HTR-8/SVneo (cell line): ENCODE results near the gene FCF1.

ENCODE experiments used
- DNase-seq: peaks from one replicate; pipeline ENCODE4 v3.0.0; 2011; ENCODE audit warnings: low spot score, mixed read lengths; ENCODE audit not compliant: insufficient read length
- FAIRE-seq: peaks from 2 replicates; lab custom pipeline; 2011; peaks lifted over from hg19 to GRCh38; lab: Jason Lieb, UNC

FCF1 gene, protein sequence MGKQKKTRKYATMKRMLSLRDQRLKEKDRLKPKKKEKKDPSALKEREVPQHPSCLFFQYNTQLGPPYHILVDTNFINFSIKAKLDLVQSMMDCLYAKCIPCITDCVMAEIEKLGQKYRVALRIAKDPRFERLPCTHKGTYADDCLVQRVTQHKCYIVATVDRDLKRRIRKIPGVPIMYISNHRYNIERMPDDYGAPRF

GRCh38 chr14:74712499-74713394 is at the start of gene FCF1, which contains the start of gene AREL1:
TSS of gene FCF1 (plus strand) at chr14:74713144. CDS start at chr14:74713198, 54 bp downstream.
TSS of gene AREL1 (minus strand) at chr14:74713080. CDS start at chr14:74685615, 27,465 bp downstream.
- FAIRE-seq (peak; percentile 99), DNase-seq (peak; percentile 99)

DNA sequence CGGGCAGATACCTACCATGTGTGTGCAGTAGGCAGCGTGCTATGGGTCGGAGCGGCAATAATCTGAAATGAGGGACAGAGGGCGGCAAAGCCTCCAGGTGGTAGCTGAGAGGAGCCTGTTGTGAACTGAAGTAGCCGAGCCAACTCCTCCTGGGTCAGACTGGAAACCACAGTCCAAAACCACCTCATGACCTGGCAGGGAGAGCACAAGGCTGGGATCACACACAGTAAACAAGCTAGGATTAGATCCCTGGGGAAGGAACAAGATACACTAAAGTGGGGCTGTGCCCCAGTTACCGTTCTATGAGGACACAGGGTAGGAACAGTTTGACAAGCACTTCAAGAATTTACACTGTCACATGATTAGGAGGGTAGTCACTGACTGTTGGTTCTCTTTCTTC is 49.1 kb upstream of the FCF1 start:
- DNase-seq, result no peak
- FAIRE-seq, result peak; percentile 86

GRCh38 chr14:74664717-74665116 is 48.2 kb upstream of the FCF1 start:
- FAIRE-seq, result no peak
- no peak for DNase-seq

- peak; percentile 63 for FAIRE-seq
- no peak for DNase-seq
Observed at GRCh38 chr14:74667758-74668157, 45.2 kb upstream of the FCF1 start.

GRCh38 chr14:74669256-74669655 is 43.7 kb upstream of the FCF1 start:
- DNase-seq (no peak), FAIRE-seq (peak; percentile 84)

DNA sequence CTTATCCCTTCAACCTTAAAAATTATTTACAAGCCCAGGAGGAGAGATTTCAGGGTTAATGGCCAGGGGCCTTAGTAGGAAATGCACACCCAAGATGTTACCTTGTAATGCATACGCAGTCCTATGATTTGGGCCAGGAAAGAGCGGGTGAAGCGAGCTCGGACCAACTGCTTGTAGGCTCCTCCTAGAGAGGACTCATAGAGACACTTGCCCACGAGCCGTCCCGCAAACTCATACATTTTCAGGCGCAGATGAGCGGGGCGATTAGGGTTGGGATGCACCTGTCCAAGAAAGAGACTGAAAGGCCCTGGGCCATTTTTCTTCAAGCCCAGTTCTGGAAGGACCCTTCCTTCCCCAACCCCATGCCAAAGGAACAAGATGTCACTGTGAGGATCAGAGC is 43.1 kb upstream of the FCF1 start:
- FAIRE-seq, result no peak

DNA sequence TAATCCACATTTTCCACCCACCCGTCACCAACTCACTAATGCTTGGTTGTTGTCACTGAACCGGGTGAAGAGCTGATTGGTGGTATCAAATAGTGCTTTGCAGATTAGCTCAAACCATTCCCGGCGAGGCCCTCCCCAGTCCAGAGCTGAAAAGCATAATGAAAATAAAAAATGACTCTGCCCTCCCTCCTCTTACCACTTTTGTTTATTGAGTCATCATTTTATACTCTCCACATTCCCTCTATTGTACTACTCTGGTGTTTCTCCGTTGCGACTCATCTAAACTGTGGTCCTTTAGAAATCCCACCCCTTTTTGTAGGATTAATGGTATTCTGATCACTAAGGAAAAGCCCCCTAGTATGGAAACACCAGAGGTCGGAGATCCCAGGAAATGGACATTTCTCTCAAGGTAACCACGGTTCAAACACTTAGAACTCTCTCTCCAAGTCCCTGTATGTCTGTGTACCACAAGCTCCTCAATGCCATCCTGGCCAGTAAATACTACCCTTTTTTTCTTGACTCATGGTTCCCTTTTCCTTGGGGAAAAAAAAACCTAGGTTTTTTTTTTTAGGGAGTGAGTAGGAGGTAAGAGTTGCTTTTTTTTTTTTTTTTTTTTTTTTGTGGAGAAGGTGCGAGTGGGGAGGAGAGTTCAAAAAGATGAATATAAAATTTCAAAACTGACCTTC is 42.1 kb upstream of the FCF1 start:
- peak; percentile 91 for FAIRE-seq
- no peak for DNase-seq

More for the DNA sequence above, 43.1 kb upstream of the FCF1 start:
- no peak for DNase-seq

DNA sequence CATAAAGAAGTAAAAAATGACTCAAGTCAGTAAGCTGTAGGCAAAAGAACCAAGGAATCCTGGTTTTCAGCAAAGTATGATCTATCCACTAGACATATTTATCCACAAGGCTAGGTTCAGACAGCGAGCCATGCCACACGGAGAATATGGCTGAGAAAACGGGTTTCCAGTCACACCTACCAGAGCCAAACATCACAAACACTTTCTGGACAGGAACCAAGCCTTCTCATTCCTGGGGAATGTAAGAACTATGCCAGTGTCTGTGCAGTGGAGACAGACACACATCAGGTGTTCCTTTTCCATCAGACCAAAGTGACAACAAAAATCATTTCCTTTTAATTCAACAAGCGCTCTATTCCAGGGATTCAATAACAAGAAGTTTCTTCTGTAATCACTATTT is 41.2 kb upstream of the FCF1 start:
- FAIRE-seq (peak; percentile 97), DNase-seq (no peak)

GRCh38 chr14:74673768-74674167 is 39.2 kb upstream of the FCF1 start:
- no peak for DNase-seq
- no peak for FAIRE-seq

- DNase-seq, result no peak
- FAIRE-seq, result no peak
Observed at GRCh38 chr14:74675219-74675618, 37.7 kb upstream of the FCF1 start.

DNA sequence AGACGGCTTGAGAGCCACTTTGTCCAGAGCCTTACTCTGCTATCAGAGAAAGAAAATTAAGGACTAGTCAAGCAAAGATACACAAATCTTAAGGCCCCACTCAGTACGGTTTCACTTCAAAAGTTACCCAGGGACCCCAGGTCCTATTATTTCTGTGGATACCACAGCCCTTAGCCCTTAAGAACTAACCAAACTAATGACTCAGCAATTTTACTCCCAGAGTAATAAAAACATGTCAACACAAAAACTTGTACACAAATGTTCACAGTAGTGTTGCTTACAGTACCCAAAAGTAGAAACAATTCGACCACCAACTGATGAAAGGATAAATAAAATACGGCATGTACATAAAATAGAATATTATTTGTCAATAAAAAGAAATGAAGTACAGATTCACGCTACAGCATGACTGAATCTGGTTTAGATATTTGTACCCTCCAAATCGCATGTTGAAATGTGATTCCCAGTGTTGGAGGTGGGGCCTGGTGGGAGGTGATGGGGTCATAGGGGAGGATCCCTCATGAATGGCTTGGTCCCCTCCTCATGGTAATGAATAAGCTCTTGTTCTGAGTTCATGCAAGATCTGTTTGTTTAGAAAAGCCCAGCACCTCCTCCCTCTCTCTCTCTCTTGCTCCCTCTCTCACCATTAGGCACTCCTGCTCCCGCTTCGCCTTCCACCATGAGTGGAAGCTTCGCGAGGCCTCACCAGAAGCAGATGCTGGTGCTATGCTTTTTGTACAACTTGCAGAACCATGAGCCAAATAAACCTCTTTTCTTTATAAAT is 30.6 kb upstream of the FCF1 start:
- no peak for DNase-seq
- FAIRE-seq, result no peak

DNA sequence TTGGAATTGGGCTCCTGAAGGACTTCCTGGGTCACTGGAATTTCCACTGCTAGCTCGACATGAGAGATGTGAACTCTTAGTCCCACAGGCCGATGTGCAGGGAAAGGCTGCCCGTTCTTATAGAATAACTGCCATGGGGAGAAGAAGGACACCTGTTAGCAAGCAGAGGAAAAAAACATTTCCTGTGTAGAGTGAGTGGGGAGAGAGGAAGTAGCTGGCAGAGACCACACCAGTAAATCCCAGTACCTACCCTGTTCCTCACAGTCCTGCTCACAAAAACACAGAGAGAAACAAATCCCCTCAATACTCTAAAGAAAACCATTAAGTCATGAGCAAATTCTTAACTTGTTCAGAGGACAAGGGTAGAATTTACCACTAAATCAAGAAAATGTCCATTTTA is 29.5 kb upstream of the FCF1 start:
- peak; percentile 69 for FAIRE-seq
- DNase-seq, result no peak

DNA sequence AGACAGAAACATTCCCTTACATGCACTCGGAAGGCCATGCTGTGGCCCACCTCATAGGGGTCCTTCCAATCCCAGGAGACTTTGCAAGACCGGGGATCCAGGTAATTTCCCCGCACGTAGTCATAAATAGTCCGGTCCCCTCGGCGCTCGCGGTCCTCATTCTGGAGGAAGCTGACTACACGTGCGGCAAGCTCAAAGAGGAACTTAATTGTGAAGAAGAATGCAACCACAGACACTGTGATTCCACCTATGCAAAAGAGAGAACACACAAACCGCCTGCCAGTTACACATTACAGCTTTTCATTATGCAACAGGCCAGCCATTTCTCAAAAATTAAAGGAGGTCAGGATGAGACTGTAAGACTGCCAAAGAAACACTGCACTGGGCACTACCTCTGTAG is 28.5 kb upstream of the FCF1 start:
- DNase-seq (no peak), FAIRE-seq (no peak)

- DNase-seq (no peak), FAIRE-seq (no peak)
Observed at GRCh38 chr14:74685056-74685455, 27.9 kb upstream of the FCF1 start.

GRCh38 chr14:74685921-74686678 is 26.8 kb upstream of the FCF1 start:
- DNase-seq, result no peak
- peak; percentile 94 for FAIRE-seq

DNA sequence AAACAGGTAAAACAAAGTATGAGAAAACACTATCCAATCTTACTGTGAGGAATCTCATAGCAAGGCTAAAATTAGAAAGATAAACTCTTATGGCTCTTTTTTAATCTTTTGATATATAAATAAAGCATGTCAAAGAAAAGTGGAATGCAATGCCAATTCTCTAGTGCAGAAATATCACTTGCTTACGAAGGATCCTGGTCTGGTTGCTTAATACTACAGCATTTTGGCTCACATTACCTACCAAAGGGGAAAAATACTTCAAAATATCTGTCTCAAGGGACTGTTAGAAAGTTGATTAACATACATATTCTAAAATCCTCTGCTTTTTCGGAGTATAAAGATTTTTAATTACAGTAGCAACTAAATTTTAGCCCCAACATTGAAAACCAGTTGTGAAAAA is 21.5 kb upstream of the FCF1 start:
- DNase-seq (no peak), FAIRE-seq (no peak)

GRCh38 chr14:74693191-74693590 is 19.8 kb upstream of the FCF1 start:
- FAIRE-seq (no peak), DNase-seq (no peak)

- DNase-seq (no peak), FAIRE-seq (peak; percentile 88)
Observed at GRCh38 chr14:74695406-74695805, 17.5 kb upstream of the FCF1 start.

- DNase-seq (no peak), FAIRE-seq (peak; percentile 60)
Observed at GRCh38 chr14:74697011-74697410, 15.9 kb upstream of the FCF1 start.
